Renal cortical epithelial cell (primary cell): ENCODE results near the gene NDOR1. TPM values are rescaled to one million over a fixed set of nuclear protein-coding genes. Genes with fewer than 3 reads are reported as not detected.
"Not testable (repeated sequence)": the region's sequence is repeated elsewhere in the genome, so short reads cannot be mapped to it uniquely, and the experiment has no call there.

ENCODE experiments used
- DNase-seq: peaks from one replicate; pipeline ENCODE4 v3.0.0-alpha.2; 2011; ENCODE audit warnings: low read depth
- total RNA-seq: library from RNA; depleted of rRNA; stranded (reverse); fragments of >200 nt; gene quantifications from 2 replicates; pipeline ENCODE4 v1.2.3, GENCODE V29; 2014

Gene NDOR1
- total RNA-seq, 1 donor from 2014 or later: 6.2 TPM

GRCh38 chr9:137243626-137244485 lies 38.4 kb downstream of the NDOR1 start:
- no peak for DNase-seq

DNA sequence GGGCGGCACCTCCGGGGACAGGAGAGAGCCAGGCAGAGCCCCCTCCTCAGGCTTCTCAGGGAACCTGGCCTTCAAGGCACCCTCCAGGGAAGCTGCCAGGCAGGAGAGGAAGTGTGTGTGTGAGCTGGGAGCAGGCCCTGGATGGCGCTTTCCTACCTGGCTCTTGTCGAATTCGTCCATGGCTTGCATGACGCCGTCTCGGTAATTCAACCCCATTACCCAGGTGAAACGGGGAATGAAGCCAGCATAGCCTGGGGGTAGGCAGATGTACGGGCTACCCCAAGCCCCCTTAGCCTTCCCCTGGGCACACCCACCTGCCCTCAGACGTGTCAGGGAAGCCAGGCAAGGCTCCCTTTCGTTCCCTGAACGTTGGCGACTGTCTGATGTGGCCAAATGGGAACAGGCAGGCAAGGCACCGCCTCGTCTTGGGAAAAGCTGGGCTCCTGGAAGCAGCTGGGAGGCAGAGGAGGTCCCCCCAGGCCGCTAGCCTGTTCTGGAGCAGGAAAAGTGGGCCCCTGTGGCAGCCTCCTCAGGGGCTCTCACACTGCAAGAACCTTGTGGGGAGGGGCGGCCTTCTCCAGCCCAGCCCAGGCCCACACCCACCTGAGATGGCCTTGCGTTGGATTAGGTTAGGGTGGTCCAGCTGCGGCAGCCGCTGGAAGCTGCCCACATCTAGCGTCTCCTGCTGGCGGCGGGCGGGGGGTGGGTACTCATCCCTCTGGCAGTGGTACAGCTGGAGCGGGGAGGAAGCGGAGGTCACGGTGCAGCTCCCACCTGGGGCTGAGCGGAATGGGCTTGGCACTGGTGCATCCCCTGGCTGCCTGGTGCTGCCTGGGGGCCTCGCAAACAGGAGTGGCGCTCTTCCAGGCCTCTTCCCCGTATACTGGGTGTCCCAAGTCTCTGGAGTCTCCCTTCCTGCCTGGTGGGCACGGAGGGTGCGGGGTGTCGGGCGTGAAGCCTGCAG lies 39.3 kb downstream of the NDOR1 start:
- DNase-seq: no peak

DNA sequence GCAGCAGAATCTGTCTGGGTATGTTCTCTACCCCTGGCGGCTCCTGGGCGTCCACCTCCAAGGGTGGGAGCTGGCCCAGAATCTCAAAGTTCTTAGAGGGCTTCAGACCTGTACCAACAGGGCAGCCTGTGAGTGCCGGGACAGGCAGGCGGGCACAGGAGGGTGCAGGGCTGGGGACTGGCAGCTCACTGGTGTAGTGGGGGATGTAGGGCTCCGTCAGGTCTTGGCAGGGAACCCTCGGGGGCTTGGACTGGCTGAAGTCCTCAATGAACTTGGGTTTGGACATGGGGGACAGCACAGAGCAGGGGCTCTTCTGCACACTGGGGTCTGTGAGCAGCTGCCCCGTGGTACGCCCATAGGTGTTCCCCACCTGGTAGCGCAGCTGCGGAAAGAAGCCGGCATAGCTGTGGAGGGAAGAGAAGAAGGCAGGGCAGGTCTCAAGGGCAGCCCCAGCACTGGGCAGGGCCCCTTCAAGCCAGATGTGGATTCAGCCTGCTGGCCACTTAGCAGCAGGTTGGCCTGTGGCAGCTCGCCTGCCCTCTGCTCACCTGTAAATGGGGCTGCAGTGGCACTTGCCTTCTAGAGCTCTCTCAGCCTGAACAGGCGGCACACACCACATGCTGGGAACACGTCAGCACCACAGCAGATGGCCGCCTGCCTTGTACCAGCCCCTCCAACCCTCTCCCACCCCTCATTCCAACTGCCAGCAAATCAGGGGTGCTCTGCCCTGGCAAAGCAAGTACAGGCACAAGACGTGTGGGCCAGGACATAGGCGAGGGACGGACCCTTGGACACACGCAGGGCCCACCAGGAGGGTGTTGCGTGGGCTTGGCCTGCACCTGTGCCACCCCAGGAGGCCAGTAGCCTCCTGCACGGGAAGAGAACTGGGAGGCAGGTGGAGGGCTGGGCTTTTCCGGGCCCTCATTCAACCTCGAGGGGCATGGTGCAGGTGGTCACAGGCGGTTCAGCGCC lies 40.2 kb downstream of the NDOR1 start:
- no peak for DNase-seq

DNA sequence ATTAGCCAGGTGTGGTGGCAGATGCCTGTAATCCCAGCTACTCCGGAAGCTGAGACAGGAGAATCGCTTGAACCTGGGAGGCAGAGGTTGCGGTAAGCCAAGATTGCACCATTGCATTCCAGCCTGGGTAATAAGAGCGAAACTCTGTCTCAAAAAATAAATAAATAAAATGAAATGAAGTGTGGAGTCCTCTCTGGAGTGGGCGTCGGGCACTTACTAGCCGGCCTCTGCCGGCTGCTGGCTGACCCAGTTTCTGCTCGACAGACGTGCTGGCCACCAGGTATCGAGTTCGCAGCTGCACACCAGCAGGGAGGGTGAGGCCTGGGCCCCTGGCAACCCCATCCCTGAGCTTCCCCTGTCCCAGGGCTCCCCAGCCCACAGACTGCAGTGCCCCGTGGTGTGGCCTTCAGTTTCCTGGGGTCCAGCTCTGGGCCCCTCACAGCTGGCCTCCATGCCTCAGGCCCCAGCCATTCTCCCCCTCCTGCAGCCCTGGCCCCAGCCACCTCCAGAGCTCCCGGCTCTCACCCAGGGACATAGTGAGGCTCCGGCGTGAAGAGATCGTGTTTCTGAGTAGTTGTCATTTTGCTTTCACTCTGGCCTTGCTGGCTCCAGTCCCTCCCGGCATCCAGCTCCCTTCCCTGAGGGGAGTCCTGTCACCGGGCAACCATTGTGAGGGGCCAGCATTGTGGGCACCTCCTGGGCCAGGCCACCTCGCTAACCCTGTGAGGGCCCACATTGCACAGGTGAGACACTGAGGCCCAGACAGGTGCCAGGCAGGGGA lies 41.8 kb downstream of the NDOR1 start:
- DNase-seq: peak; percentile 77

DNA sequence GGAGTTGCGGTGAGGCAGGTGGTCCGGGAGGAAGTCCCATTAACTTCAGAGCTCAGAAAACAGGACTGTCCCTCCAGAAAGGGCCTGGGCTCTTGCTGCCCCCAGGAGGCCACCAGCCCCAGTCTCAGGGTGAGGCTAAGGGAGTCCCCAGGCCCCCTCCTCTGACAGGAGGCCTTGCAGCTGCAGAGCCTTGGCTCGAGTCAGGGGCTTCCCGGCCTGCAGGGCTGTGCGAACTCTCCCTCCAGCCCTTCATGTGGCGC lies 42.3 kb downstream of the NDOR1 start:
- no peak for DNase-seq

- no peak for DNase-seq
These were observed 45.1 kb downstream of the NDOR1 start for GRCh38 chr9:137250329-137251193.

- no peak for DNase-seq
These were observed 45.6 kb downstream of the NDOR1 start, which contains the start of gene STPG3 for GRCh38 chr9:137251194-137251461. TSS of gene STPG3 (plus strand) at chr9:137251286. CDS start at chr9:137251287, 1 bp downstream.

DNA sequence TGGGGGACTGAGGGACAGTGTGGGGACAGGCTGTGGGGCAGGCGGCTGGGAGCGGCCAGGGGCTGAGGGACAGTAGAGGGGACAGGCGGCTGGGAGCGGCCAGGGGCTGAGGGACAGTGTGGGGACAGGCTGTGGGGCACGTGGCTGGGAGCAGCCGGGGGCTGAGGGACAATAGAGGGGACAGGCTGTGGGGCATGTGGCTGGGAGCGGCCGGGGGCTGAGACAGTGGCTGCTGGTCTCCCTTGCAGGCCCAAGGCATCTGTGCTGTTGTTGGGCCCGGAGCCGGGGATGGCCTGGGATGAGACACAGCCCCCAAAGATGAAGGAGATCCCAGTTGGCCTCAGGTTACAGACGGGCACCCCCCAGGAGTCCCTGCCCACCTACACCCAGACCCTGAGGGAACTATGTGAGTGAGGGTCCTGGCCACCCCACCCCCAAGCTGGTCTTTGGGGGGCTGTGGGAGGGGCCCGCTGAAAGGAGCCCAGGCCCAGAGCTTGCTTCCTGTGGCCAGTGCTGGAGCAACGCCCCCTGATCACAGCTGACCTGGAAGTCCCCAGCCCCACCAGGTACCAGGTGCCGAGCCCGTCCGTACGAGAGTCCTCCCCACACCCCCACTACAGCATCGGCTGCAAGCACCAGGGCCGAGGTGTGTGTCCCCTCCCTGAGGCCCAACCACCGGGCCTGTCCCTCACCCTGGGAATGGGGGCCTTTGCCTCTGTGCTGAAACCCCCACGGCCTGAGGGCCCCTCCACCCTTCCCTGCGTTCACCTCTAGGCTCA lies 46.2 kb downstream of the NDOR1 start:
- DNase-seq: no peak

DNA sequence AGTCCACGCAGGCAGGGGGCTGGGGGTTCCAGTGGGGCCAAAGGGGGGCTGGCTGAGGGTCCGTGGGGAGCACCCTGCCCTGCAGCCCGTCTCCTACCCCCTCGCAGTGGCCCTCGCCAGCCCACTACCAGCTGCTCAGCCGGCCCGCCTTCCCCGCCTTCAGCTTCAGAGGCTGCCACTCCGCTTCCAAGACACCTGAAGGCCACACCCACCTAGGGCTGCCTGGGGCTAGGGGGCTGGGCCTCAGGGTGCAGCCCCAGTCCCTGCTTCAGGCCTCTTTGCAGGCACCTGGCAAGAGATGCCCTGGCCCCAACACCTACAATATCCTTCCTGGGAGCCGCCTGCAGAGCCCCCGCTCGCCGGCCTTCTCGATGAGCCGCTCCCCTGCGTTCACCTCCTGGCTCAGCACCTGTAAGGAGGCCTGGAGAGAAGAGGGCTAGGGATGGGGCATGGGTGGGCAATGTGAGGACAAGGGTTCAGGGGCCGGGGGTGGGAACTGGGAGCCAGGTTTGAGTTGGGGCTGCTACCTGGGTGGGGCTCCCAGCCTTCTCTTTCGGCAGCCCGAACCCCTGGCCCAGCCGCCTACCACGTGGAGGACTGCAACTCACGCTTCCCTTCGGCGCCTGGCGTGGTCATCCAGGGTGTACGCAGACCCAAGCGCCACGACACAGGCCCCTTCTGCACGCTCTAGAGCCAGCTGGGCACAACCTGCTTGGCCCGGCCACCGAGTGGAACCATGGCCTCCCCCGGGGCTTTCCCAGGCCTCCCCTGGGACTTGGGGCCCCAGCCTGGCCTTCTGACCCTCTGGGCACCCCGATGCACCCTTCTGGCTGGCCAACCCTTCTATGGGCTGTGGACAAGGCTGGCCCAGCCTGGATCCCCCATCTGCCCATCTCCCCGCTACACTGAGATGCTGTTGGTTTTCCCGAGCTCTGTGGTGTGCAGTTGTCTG lies 47.3 kb downstream of the NDOR1 start:
- DNase-seq: no peak

GRCh38 chr9:137253717-137254623 lies 48.5 kb downstream of the NDOR1 start:
- peak; percentile 62 for DNase-seq

- DNase-seq: peak; percentile 45
These were observed 49.3 kb downstream of the NDOR1 start, which contains the start of gene NELFB for GRCh38 chr9:137254624-137255447. TSS of gene NELFB (plus strand) at chr9:137255327.

GRCh38 chr9:137255448-137256114 lies 50.1 kb downstream of the NDOR1 start:
- no peak for DNase-seq

GRCh38 chr9:137256362-137256761 lies 50.9 kb downstream of the NDOR1 start:
- DNase-seq: no peak

DNA sequence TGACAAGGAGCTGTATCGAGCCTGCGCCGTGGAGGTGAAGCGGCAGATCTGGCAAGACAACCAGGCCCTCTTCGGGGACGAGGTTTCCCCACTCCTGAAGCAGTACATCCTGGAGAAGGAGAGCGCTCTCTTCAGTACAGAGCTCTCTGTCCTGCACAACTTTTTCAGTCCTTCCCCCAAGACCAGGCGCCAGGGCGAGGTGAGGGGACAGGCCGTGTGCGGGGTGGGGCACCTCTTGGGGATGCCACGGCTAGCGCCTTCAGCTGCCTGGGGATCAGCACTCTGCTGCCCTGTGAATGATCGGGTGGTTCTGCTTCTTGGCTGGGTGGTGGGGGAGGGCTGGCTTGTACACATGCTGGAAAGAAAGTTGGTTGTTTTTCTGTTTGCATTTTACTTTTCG lies 51.4 kb downstream of the NDOR1 start:
- no peak for DNase-seq

DNA sequence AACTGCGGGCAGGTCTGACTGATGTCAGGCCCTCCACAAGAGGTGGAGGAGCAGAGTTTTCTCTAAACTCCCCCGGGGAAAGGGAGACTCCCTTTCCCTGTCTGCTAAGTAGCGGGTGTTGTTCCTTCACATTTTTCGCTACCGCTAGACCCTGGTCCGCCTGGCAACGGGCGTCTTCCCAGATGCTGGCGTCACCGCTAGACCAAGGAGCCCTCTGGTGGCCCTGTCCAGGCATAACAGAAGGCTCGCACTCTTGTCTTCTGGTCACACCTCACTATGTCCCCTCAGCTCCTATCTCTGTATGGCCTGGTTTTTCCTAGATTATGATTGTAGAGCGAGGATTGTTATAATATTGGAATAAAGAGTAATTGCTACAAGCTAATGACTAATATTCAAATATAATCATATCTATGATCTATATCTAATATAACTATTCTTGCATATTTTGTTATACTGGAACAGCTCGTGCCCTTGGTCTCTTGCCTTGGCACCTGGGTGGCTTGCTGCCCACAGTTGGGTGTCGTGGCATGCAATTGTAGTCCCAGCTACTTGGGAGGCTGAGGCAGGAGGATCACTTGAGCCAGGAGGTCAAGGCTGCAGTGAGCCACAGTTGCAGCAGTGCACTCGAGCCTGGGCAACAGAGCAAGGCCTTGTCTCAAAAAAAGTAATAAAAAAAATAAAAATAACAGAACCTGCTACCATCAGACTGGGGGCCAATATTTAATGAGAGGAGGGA lies 56.8 kb downstream of the NDOR1 start:
- not testable (repeated sequence) for DNase-seq
